H1 (cell line): Measurements from ENCODE around the gene MBNL2. TPM values are rescaled to one million over a fixed set of nuclear protein-coding genes. Genes with fewer than 3 reads are reported as not detected.

Experiments used
- CTCF ChIA-PET: fragments of 300-600 bp; sonication (Branson Sonifier 250); formaldehyde crosslinking; loops from one replicate; lab custom pipeline; 2021; ENCODE audit not compliant: partially characterized antibody; lab: Charles Lee
- POLR2A ChIA-PET: fragments of 300-600 bp; sonication (Branson Sonifier 250); formaldehyde crosslinking; loops from one replicate; lab custom pipeline; 2021; ENCODE audit warnings: inconsistent platforms; ENCODE audit not compliant: partially characterized antibody; lab: Charles Lee
- DNase-seq, 2 experiments: peaks; one replicate each; pipeline versions ENCODE4 v3.0.0 to v3.0.0-alpha.2; 2010 to 2022; ENCODE audit warnings: low spot score in 2 of 2, low read depth in 1 of 2, mixed read lengths in 1 of 2
- FAIRE-seq: peaks from 2 replicates; lab custom pipeline; 2011; peaks lifted over from hg19 to GRCh38; lab: Jason Lieb, UNC
- H2AFZ ChIP-seq: 2 replicates; pipeline ENCODE4 v1.8.1; 2012; ENCODE audit warnings: low read length, inconsistent platforms
- H2AK5ac ChIP-seq: 2 replicates; pipeline ENCODE4 v1.6.1; 2013; ENCODE audit warnings: low read depth, low read length
- H2BK120ac ChIP-seq: replicated peaks from 2 replicates; pipeline ENCODE3; 2013; ENCODE audit warnings: low read depth, low read length, inconsistent platforms
- H2BK12ac ChIP-seq: 2 replicates; pipeline ENCODE4 v1.6.1; 2013; ENCODE audit warnings: low read depth, low read length
- H2BK15ac ChIP-seq: 2 replicates; pipeline ENCODE4 v1.6.1; 2013; ENCODE audit warnings: low read length
- H2BK20ac ChIP-seq: 2 replicates; pipeline ENCODE4 v1.6.1; 2013; ENCODE audit warnings: low read length
- H2BK5ac ChIP-seq: 2 replicates; pipeline ENCODE4 v1.6.1; 2013; ENCODE audit warnings: low read depth, low read length
- H3K14ac ChIP-seq: 2 replicates; pipeline ENCODE4 v1.6.1; 2013; ENCODE audit warnings: inconsistent platforms; ENCODE audit not compliant: insufficient read length
- H3K18ac ChIP-seq: 2 replicates; pipeline ENCODE4 v1.6.1; 2013; ENCODE audit warnings: low read length; ENCODE audit errors: extremely low read depth
- H3K23ac ChIP-seq: 2 replicates; pipeline ENCODE4 v1.6.1; 2013; ENCODE audit warnings: inconsistent platforms; ENCODE audit not compliant: insufficient read length
- H3K23me2 ChIP-seq: 2 replicates; pipeline ENCODE4 v1.6.1; 2013; ENCODE audit warnings: low read depth, low read length
- H3K27ac ChIP-seq: 2 replicates; pipeline ENCODE4 v1.6.1; 2011; ENCODE audit warnings: low read depth, low read length, inconsistent platforms
- H3K27me3 ChIP-seq, 4 experiments: replicated peaks in 1 of 4; 1 replicate in 1 of 4; 2 replicates in 3 of 4; pipeline versions ENCODE4 v1.6.1 to v1.8.1; 2011 to 2013; ENCODE audit warnings: low read length in 3 of 4, mild to moderate bottlenecking in 3 of 4, inconsistent platforms in 2 of 4, mixed read lengths in 2 of 4, moderate library complexity in 1 of 4; ENCODE audit not compliant: control insufficient read depth in 3 of 4, insufficient read depth in 3 of 4; ENCODE audit errors: extremely low read depth in 1 of 4
- H3K36me3 ChIP-seq, 4 experiments: 2 replicates each; pipeline versions ENCODE4 v1.6.1 to v1.8.1; 2011 to 2013; ENCODE audit warnings: mild to moderate bottlenecking in 4 of 4, low read length in 3 of 4, moderate library complexity in 2 of 4, control low read depth in 1 of 4, inconsistent platforms in 1 of 4; ENCODE audit not compliant: insufficient read depth in 4 of 4, control insufficient read depth in 2 of 4
- H3K4ac ChIP-seq: replicated peaks from 2 replicates; pipeline ENCODE3; 2013; ENCODE audit warnings: low read length, low read depth, mixed read lengths, inconsistent platforms; ENCODE audit not compliant: insufficient read length
- H3K4me1 ChIP-seq, 4 experiments: replicated peaks in 1 of 4; 1 replicate in 1 of 4; 2 replicates in 3 of 4; pipeline versions ENCODE4 v1.6.1 to v1.8.1; 2011 to 2013; ENCODE audit warnings: low read length in 3 of 4, inconsistent platforms in 2 of 4, mixed read lengths in 1 of 4; ENCODE audit not compliant: insufficient read depth in 4 of 4, control insufficient read depth in 3 of 4
- H3K4me2 ChIP-seq, 2 experiments: 2 replicates each; pipeline versions ENCODE4 v1.6.1 to v1.8.1; 2011 to 2013; ENCODE audit warnings: low read depth in 2 of 2, low read length in 2 of 2, control low read depth in 1 of 2, inconsistent platforms in 1 of 2, mild to moderate bottlenecking in 1 of 2; ENCODE audit not compliant: insufficient read depth in 1 of 2
- H3K4me3 ChIP-seq, 4 experiments: fragments of 200-600, 300-600 bp in 1 of 4; sonication (generic), shearing (Covaris generic), sonication (Bioruptor Twin) in 1 of 4; 2 replicates each; pipeline versions ENCODE4 v1.5.1 to v1.8.1; 2011 to 2016; ENCODE audit warnings: low read length in 4 of 4, low read depth in 3 of 4, control low read depth in 2 of 4, inconsistent platforms in 2 of 4, mild to moderate bottlenecking in 2 of 4, mixed read lengths in 1 of 4, moderate library complexity in 1 of 4; ENCODE audit not compliant: insufficient read depth in 2 of 4; ENCODE audit errors: extremely low read depth in 1 of 4
- H3K56ac ChIP-seq: replicated peaks from 2 replicates; pipeline ENCODE3; 2013; ENCODE audit warnings: low read depth, mild to moderate bottlenecking, mixed read lengths, low read length, inconsistent platforms; ENCODE audit not compliant: insufficient read length
- H3K79me1 ChIP-seq: 2 replicates; pipeline ENCODE4 v1.6.1; 2013; ENCODE audit warnings: low read depth, low read length, control low read depth
- H3K79me2 ChIP-seq, 2 experiments: 2 replicates each; pipeline versions ENCODE4 v1.6.1 to v1.8.1; 2012 to 2013; ENCODE audit warnings: low read length in 2 of 2, mild to moderate bottlenecking in 2 of 2, inconsistent platforms in 1 of 2; ENCODE audit not compliant: insufficient read depth in 2 of 2, control insufficient read depth in 1 of 2
- H3K9ac ChIP-seq, 4 experiments: replicated peaks in 1 of 4; 1 replicate in 1 of 4; 2 replicates in 3 of 4; pipeline versions ENCODE4 v1.6.1 to v1.8.1; 2011 to 2013; ENCODE audit warnings: low read depth in 3 of 4, low read length in 3 of 4, control low read depth in 2 of 4, mild to moderate bottlenecking in 2 of 4, moderate library complexity in 2 of 4, inconsistent platforms in 1 of 4; ENCODE audit errors: extremely low read depth in 1 of 4
- H3K9me3 ChIP-seq, 2 experiments: 2 replicates each; pipeline versions ENCODE4 v1.6.1 to v1.8.1; 2012 to 2013; ENCODE audit warnings: mild to moderate bottlenecking in 2 of 2, moderate library complexity in 2 of 2, control low read depth in 1 of 2, inconsistent platforms in 1 of 2, low read depth in 1 of 2, low read length in 1 of 2, mixed read lengths in 1 of 2; ENCODE audit not compliant: insufficient read depth in 2 of 2
- H4K20me1 ChIP-seq, 2 experiments: replicated peaks in 1 of 2; 2 replicates each; pipeline versions ENCODE3 to v1.8.1; 2011 to 2013; ENCODE audit warnings: inconsistent platforms in 2 of 2, low read length in 2 of 2, mild to moderate bottlenecking in 1 of 2; ENCODE audit not compliant: insufficient read depth in 2 of 2, control insufficient read depth in 1 of 2
- H4K5ac ChIP-seq: 2 replicates; pipeline ENCODE4 v1.6.1; 2013; ENCODE audit warnings: low read length, low read depth, mixed read lengths, inconsistent platforms; ENCODE audit not compliant: insufficient read length
- H4K8ac ChIP-seq: 2 replicates; pipeline ENCODE4 v1.8.0; 2013; ENCODE audit warnings: mild to moderate bottlenecking, moderate library complexity, low read length, inconsistent platforms; ENCODE audit not compliant: insufficient read depth; ENCODE audit errors: extremely low read depth
- H4K91ac ChIP-seq: replicated peaks from 2 replicates; pipeline ENCODE3; 2013; ENCODE audit warnings: low read length, mixed read lengths, inconsistent platforms; ENCODE audit not compliant: insufficient read length
- ASH2L ChIP-seq: fragments of 200-600, 300-600 bp; sonication (generic); IDR thresholded peaks from one replicate; pipeline ENCODE4 v1.7.1; 2017; ENCODE audit warnings: low read length
- CHD1 ChIP-seq: IDR thresholded peaks from 2 replicates; pipeline ENCODE4 v1.6.1; 2012; ENCODE audit warnings: low read depth, low read length, improper control_type of control experiment
- CHD2 ChIP-seq: IDR thresholded peaks from 2 replicates; pipeline ENCODE4 v1.6.1; 2012; ENCODE audit warnings: low read length, improper control_type of control experiment
- FOSL1 ChIP-seq: IDR thresholded peaks from 2 replicates; pipeline ENCODE4 v1.6.1; 2011; ENCODE audit warnings: mild to moderate bottlenecking, low read depth, low read length, moderate library complexity; ENCODE audit not compliant: insufficient read depth
- GTF2F1 ChIP-seq: IDR thresholded peaks from 2 replicates; pipeline ENCODE4 v1.6.1; 2012; ENCODE audit warnings: low read depth, low read length, improper control_type of control experiment, borderline replicate concordance
- HDAC2 ChIP-seq, 2 experiments: fragments of 300-600 bp in 1 of 2; sonication (generic) in 1 of 2; IDR thresholded peaks; 2 replicates each; pipeline ENCODE4 v1.6.1; 2011 to 2012; ENCODE audit warnings: low read depth in 2 of 2, low read length in 2 of 2, mild to moderate bottlenecking in 2 of 2, moderate library complexity in 2 of 2, borderline replicate concordance in 1 of 2, inconsistent platforms in 1 of 2
- HDAC6 ChIP-seq: IDR thresholded peaks from one replicate; pipeline ENCODE4 v1.7.1; 2012; ENCODE audit warnings: low read depth, mild to moderate bottlenecking, inconsistent platforms, low read length, moderate library complexity
- JUN ChIP-seq: IDR thresholded peaks from 2 replicates; pipeline ENCODE4 v1.6.1; 2011; ENCODE audit warnings: low read depth, mild to moderate bottlenecking, improper control_type of control experiment, low read length
- MAFK ChIP-seq: IDR thresholded peaks from 2 replicates; pipeline ENCODE4 v1.6.1; 2012; ENCODE audit warnings: low read depth, mild to moderate bottlenecking, improper control_type of control experiment, low read length
- NANOG ChIP-seq: IDR thresholded peaks from 2 replicates; pipeline ENCODE4 v1.6.1; 2011; ENCODE audit warnings: low read length, low read depth, mild to moderate bottlenecking, inconsistent platforms; ENCODE audit not compliant: insufficient read depth, poor library complexity, severe bottlenecking
- POLR2AphosphoS5 ChIP-seq: IDR thresholded peaks from 2 replicates; pipeline ENCODE4 v1.6.1; 2011; ENCODE audit warnings: low read depth, low read length
- SIN3A ChIP-seq, 2 experiments: IDR thresholded peaks in 1 of 2; conservative IDR thresholded peaks in 1 of 2; 2 replicates each; pipeline ENCODE4 v1.6.1; 2011 to 2012; ENCODE audit warnings: low read length in 2 of 2, improper control_type of control experiment in 1 of 2, low read depth in 1 of 2, mild to moderate bottlenecking in 1 of 2
- SRF ChIP-seq: IDR thresholded peaks from 2 replicates; pipeline ENCODE4 v1.6.1; 2011; ENCODE audit warnings: mild to moderate bottlenecking, low read depth, low read length, moderate library complexity
- WGBS, 2 experiments: shearing (Covaris generic) in 1 of 2; methylation state at CpG; one replicate each; pipeline versions ENCODE4 v1.1.6 to v1.1.7; 2013 to 2015; ENCODE audit warnings: low lambda C conversion rate in 2 of 2, mixed read lengths in 2 of 2, inconsistent platforms in 1 of 2, low coverage in 1 of 2, missing lambda C conversion rate in 1 of 2; ENCODE audit not compliant: insufficient replicate concordance in 2 of 2, insufficient coverage in 1 of 2, insufficient read length in 1 of 2; ENCODE audit errors: extremely low coverage in 1 of 2, missing lambda C conversion rate in 1 of 2; 5-methylcytosine and 5-hydroxymethylcytosine counted together
- polyA plus RNA-seq, 7 experiments: library from polyadenylated mRNA; depleted of rRNA in 3 of 7; stranded (reverse) in 5 of 7; unstranded in 2 of 7; fragments of >200 nt in 5 of 7; fragments of 200-250 nt in 2 of 7; gene quantifications; 1 replicate in 5 of 7; 2 replicates in 1 of 7; 4 replicates in 1 of 7; pipeline versions ENCODE4 v1.2.1 to v1.2.3, GENCODE V29; 2011 to 2013; ENCODE audit warnings: missing spikeins in 2 of 7, mixed read lengths in 2 of 7
- total RNA-seq: library from RNA; stranded (reverse); fragmentation: NEBNext Ultra II Directional; extraction: Animal tissue kit (Norgen Biotek cat#: 25700); gene quantifications from 2 replicates; pipeline ENCODE4 v1.2.1, GENCODE V29; 2021

MBNL2 gene
- total and polyA plus RNA-seq, 2 of the 8 experiments (the other 6 are each of a cell fraction or from before 2014, with no cell fraction given) = 1.0 to 2.6 TPM

GRCh38 chr13:97423300-97424045, 201.3 kb downstream of the MBNL2 start:
- POLR2A ChIA-PET = no interaction called here
- CTCF ChIA-PET = interaction anchor here (0.6 kb wide), 1 partner anchor 72 kb away, joined by 3 read pairs; no protein-coding TSS in a partner anchor
- FAIRE-seq = no peak
- TF ChIP-seq MAFK (no peak), SRF (no peak), HDAC2 (IDR thresholded peaks at IDR 0.05; ENCODE audit: borderline replicate concordance in 1 of 2, low read depth in 2 of 2, low read length in 2 of 2) (no peak), CHD1 (no peak), FOSL1 (no peak), NANOG (no peak), SIN3A (conservative IDR thresholded peaks at IDR 0.05 in 1 of 2, IDR thresholded peaks at IDR 0.05 in 1 of 2; ENCODE audit: low read depth in 1 of 2, low read length in 2 of 2) (no peak), ASH2L (no peak), POLR2AphosphoS5 (no peak), GTF2F1 (no peak), HDAC6 (no peak), CHD2 (no peak), JUN (no peak)

More at GRCh38 chr13:97423300-97424045, 201.3 kb downstream of the MBNL2 start:
- no peak overlapping the region for H2AFZ ChIP-seq
- H3K79me1 ChIP-seq = no peaks in the 10 kb centered on the region
- no peak overlapping the region for H3K4me2 ChIP-seq
- H3K23ac ChIP-seq = no peak overlapping the region
- H3K4ac ChIP-seq = no peak overlapping the region
- no peaks in the 10 kb centered on the region for H3K79me2 ChIP-seq
- no peak overlapping the region for H2BK5ac ChIP-seq
- H3K9ac ChIP-seq = no peak overlapping the region
- H4K8ac ChIP-seq = no peak overlapping the region
- no peak overlapping the region for H3K18ac ChIP-seq
- DNase-seq = no peak
- no peaks in the 10 kb centered on the region; a peak in 1 of 4 replicates for H3K9me3 ChIP-seq
- no peak overlapping the region for H2BK12ac ChIP-seq
- no peak overlapping the region for H3K27ac ChIP-seq
- peaks cover 0 to 1% (median 0%) of the 10 kb centered on the region in 4 experiments; a peak in 1 of 7 replicates for H3K27me3 ChIP-seq
- WGBS, 2 experiments = 92% methylated on average over 8 of the region's 8 CpGs; no CpG with 5 or more reads in 1 of the 2 experiments
- H3K23me2 ChIP-seq = no peaks in the 10 kb centered on the region
- no peak overlapping the region for H2AK5ac ChIP-seq
- H3K14ac ChIP-seq = no peak overlapping the region
- H4K5ac ChIP-seq = no peak overlapping the region
- H3K4me1 ChIP-seq = no peaks in the 10 kb centered on the region; a peak in 1 of 7 replicates
- no peak overlapping the region for H4K91ac ChIP-seq
- H2BK15ac ChIP-seq = no peak overlapping the region
- H2BK20ac ChIP-seq = no peak overlapping the region
- no peak overlapping the region for H3K4me3 ChIP-seq
- no peaks in the 10 kb centered on the region for H4K20me1 ChIP-seq
- no peak overlapping the region for H3K56ac ChIP-seq
- H3K36me3 ChIP-seq = no peaks in the 10 kb centered on the region
- no peak overlapping the region for H2BK120ac ChIP-seq
